Upper lobe of right lung (tissue), 1 donor: ENCODE results near the gene RAB3IL1. TPM values are rescaled to one million over a fixed set of nuclear protein-coding genes. Genes with fewer than 3 reads are reported as not detected.
"Not testable (repeated sequence)": the region's sequence is repeated elsewhere in the genome, so short reads cannot be mapped to it uniquely, and the experiment has no call there.

Experiments used
- ATAC-seq: fragments of 200-7000 bp; cut with Tn5 transposase; one replicate; pipeline ENCODE4 v1.9.1; 2020; ENCODE audit warnings: mild to moderate bottlenecking, moderate library complexity
- DNase-seq: peaks from one replicate; pipeline ENCODE4 v3.0.0-alpha.2; 2020
- H3K27ac ChIP-seq: fragments of 200-600 bp; one replicate; pipeline ENCODE4 v1.8.0; 2022
- H3K27me3 ChIP-seq: fragments of 200-600 bp; one replicate; pipeline ENCODE4 v1.8.0; 2022; ENCODE audit warnings: mild to moderate bottlenecking
- H3K36me3 ChIP-seq: fragments of 200-600 bp; one replicate; pipeline ENCODE4 v1.8.0; 2022
- H3K4me1 ChIP-seq: fragments of 200-600 bp; one replicate; pipeline ENCODE4 v1.8.0; 2022
- H3K4me3 ChIP-seq: fragments of 200-600 bp; one replicate; pipeline ENCODE4 v1.8.0; 2022; ENCODE audit warnings: mild to moderate bottlenecking
- H3K9me3 ChIP-seq: fragments of 200-600 bp; one replicate; pipeline ENCODE4 v1.8.0; 2022
- CTCF ChIP-seq: fragments of 200-600 bp; IDR thresholded peaks from one replicate; pipeline ENCODE4 v1.8.0; 2022; ENCODE audit warnings: antibody characterized with exemption
- intact Hi-C: fragments of 100-400 bp; cut with DNase I; formaldehyde crosslinking; loops from one replicate; pipeline ENCODE4 v1.11.0; 2022
- total RNA-seq: library from RNA; stranded (reverse); fragmentation: NEBNext Ultra II Directional; extraction: Animal tissue kit (Norgen Biotek cat#: 25700); gene quantifications from one replicate; pipeline ENCODE4 v1.2.1, GENCODE V29; 2021
- donor health status: DM: no; HTN: yes; CAD: no; lungs with severe emphysema.

RAB3IL1 gene
- total RNA-seq, 1 donor from 2014 or later: 10.6 TPM

GRCh38 chr11:61954851-61955421 lies 37.6 kb upstream of the RAB3IL1 start:
- peaks cover 12% of the 10 kb centered on the region for H3K4me1 ChIP-seq
- H3K27ac ChIP-seq: peak overlapping the region; percentile 90
- H3K27me3 ChIP-seq: no peaks in the 10 kb centered on the region
- peaks cover 2% of the 10 kb centered on the region for H3K36me3 ChIP-seq
- DNase-seq (peak; percentile 86), ATAC-seq (peak; percentile 87)
- TF ChIP-seq CTCF: peak; percentile 12
- H3K9me3 ChIP-seq: no peaks in the 10 kb centered on the region
- peak overlapping the region; percentile 51 for H3K4me3 ChIP-seq
- intact Hi-C loops: no loop called here

GRCh38 chr11:61954106-61954850 lies 36.9 kb upstream of the RAB3IL1 start:
- no peak for TF ChIP-seq CTCF
- Histone ChIP-seq H3K27ac (peak overlapping the region; percentile 90), H3K36me3 (no peaks in the 10 kb centered on the region), H3K4me1 (peaks cover 15% of the 10 kb centered on the region), H3K27me3 (no peaks in the 10 kb centered on the region), H3K4me3 (peak overlapping the region; percentile 16), H3K9me3 (no peaks in the 10 kb centered on the region)
- DNase-seq (no peak), ATAC-seq (no peak)
- intact Hi-C loops: no loop called here

DNA sequence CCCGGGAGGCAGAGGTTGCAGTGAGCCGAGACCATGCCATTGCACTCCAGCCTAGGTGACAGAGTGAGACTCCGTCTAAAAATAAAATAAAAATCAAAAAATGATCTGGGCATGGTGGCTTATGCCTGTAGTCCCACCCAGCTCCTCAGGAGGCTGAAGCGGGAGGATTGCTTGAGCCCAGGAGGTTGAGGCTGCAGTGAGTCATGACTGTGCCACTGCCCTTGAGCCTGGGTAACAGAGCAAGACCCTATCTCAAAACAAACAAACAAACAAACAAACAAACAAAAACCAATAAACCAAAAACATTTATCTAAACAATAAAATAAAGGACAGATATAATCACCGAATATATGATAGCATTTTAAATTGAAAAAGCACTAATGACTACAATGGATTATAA lies 36.3 kb upstream of the RAB3IL1 start:
- DNase-seq, H3K9me3 ChIP-seq, H3K36me3 ChIP-seq, H3K4me3 ChIP-seq, H3K27ac ChIP-seq, H3K27me3 ChIP-seq, ATAC-seq, intact Hi-C loops: not testable (repeated sequence)
- peaks cover 17% of the 10 kb centered on the region for H3K4me1 ChIP-seq

GRCh38 chr11:61952882-61953281 lies 35.5 kb upstream of the RAB3IL1 start:
- Histone ChIP-seq H3K4me1 (peaks cover 18% of the 10 kb centered on the region), H3K27ac (no peak overlapping the region)
- intact Hi-C loops: no loop called here

GRCh38 chr11:61951484-61952135 lies 34.2 kb upstream of the RAB3IL1 start:
- Histone ChIP-seq H3K36me3 (no peaks in the 10 kb centered on the region), H3K27ac (no peak overlapping the region), H3K27me3 (no peaks in the 10 kb centered on the region), H3K4me1 (peaks cover 23% of the 10 kb centered on the region), H3K4me3 (no peak overlapping the region), H3K9me3 (no peaks in the 10 kb centered on the region)
- no peak for ATAC-seq
- DNase-seq: no peak
- intact Hi-C loops: no loop called here
- TF ChIP-seq CTCF: no peak

More at GRCh38 chr11:61952882-61953281, 35.5 kb upstream of the RAB3IL1 start:
- no peaks in the 10 kb centered on the region for H3K36me3 ChIP-seq
- no peaks in the 10 kb centered on the region for H3K9me3 ChIP-seq
- H3K4me3 ChIP-seq: no peak overlapping the region
- no peak for DNase-seq
- TF ChIP-seq CTCF: no peak
- ATAC-seq: no peak
- H3K27me3 ChIP-seq: no peaks in the 10 kb centered on the region

GRCh38 chr11:61950035-61950547 lies 32.7 kb upstream of the RAB3IL1 start, which contains the start of gene BEST1:
BEST1 (plus strand) TSS chr11:61950351; CDS start chr11:61951807, 1,456 bp downstream.
- Histone ChIP-seq H3K27ac (no peak within 1 kb of the TSS), H3K9me3 (no peaks in the 10 kb centered on the region), H3K27me3 (no peaks in the 10 kb centered on the region), H3K4me1 (peaks cover 18% of the 10 kb centered on the region), H3K36me3 (no peaks in the 10 kb centered on the region), H3K4me3 (no peak within 1 kb of the TSS)
- TF ChIP-seq CTCF: no peak
- DNase-seq: no peak
- ATAC-seq: no peak
- intact Hi-C loops: no loop called here
